Osteocyte (in vitro differentiated cells): Measurements from ENCODE around the gene DELE1. TPM values are rescaled to one million over a fixed set of nuclear protein-coding genes. Genes with fewer than 3 reads are reported as not detected.

Experiments used
- DNase-seq: peaks from one replicate; pipeline ENCODE4 v3.0.0; 2021; ENCODE audit warnings: mixed read lengths; ENCODE audit not compliant: unreplicated experiment; ENCODE audit errors: extremely low spot score
- H3K27ac Mint-ChIP-seq: one replicate; pipeline ENCODE4 v1.8.0; 2021; ENCODE audit warnings: mild to moderate bottlenecking, mixed read lengths; ENCODE audit not compliant: unreplicated experiment
- H3K27me3 Mint-ChIP-seq: one replicate; pipeline ENCODE4 v1.8.0; 2021; ENCODE audit warnings: mixed read lengths; ENCODE audit not compliant: unreplicated experiment
- H3K36me3 Mint-ChIP-seq: one replicate; pipeline ENCODE4 v1.8.0; 2021; ENCODE audit warnings: mixed read lengths; ENCODE audit not compliant: unreplicated experiment
- H3K4me1 Mint-ChIP-seq: one replicate; pipeline ENCODE4 v1.8.0; 2021; ENCODE audit warnings: mixed read lengths; ENCODE audit not compliant: unreplicated experiment
- H3K4me3 Mint-ChIP-seq: one replicate; pipeline ENCODE4 v1.8.0; 2021; ENCODE audit warnings: mild to moderate bottlenecking, moderate library complexity, mixed read lengths; ENCODE audit not compliant: unreplicated experiment
- H3K9me3 Mint-ChIP-seq: one replicate; pipeline ENCODE4 v1.8.0; 2021; ENCODE audit warnings: mixed read lengths; ENCODE audit not compliant: unreplicated experiment
- CTCF ChIP-seq: fragments of 200-600 bp; sonication (generic); IDR thresholded peaks from 2 replicates; pipeline ENCODE4 v1.5.0; 2021; ENCODE audit warnings: antibody characterized with exemption, mild to moderate bottlenecking, moderate library complexity
- total RNA-seq: library from RNA; stranded (reverse); gene quantifications from 2 replicates; pipeline ENCODE4 v1.2.1, GENCODE V29; 2021

Gene DELE1
- total RNA-seq, 1 donor from 2014 or later: 64.1 TPM

GRCh38 chr5:141878711-141879425, 44.8 kb upstream of the DELE1 start:
- peak; percentile 99 for TF ChIP-seq CTCF
- peak overlapping the region; percentile 66 for H3K4me3 Mint-ChIP-seq
- H3K27ac Mint-ChIP-seq: peak overlapping the region; percentile 58
- no peaks in the 10 kb centered on the region for H3K9me3 Mint-ChIP-seq
- no peaks in the 10 kb centered on the region for H3K36me3 Mint-ChIP-seq
- peak; percentile 93 for DNase-seq
- peaks cover 75% of the 10 kb centered on the region for H3K27me3 Mint-ChIP-seq
- H3K4me1 Mint-ChIP-seq: peaks cover 25% of the 10 kb centered on the region

- Mint-ChIP-seq H3K4me1 (peaks cover 25% of the 10 kb centered on the region), H3K27ac (no peak overlapping the region), H3K4me3 (no peak overlapping the region), H3K36me3 (no peaks in the 10 kb centered on the region), H3K27me3 (peaks cover 75% of the 10 kb centered on the region), H3K9me3 (no peaks in the 10 kb centered on the region)
- DNase-seq: no peak
- TF ChIP-seq CTCF: no peak
These were observed 44.3 kb upstream of the DELE1 start for GRCh38 chr5:141879426-141879759.

- peaks cover 75% of the 10 kb centered on the region for H3K27me3 Mint-ChIP-seq
- H3K4me3 Mint-ChIP-seq: no peak overlapping the region
- no peaks in the 10 kb centered on the region for H3K36me3 Mint-ChIP-seq
- H3K9me3 Mint-ChIP-seq: no peaks in the 10 kb centered on the region
- TF ChIP-seq CTCF: no peak
- no peak for DNase-seq
- H3K4me1 Mint-ChIP-seq: peaks cover 25% of the 10 kb centered on the region
- no peak overlapping the region for H3K27ac Mint-ChIP-seq
These were observed 43.5 kb upstream of the DELE1 start for GRCh38 chr5:141879941-141880738.

GRCh38 chr5:141880961-141881801, 42.5 kb upstream of the DELE1 start:
- no peak overlapping the region for H3K27ac Mint-ChIP-seq
- no peak overlapping the region for H3K4me3 Mint-ChIP-seq
- no peak for TF ChIP-seq CTCF
- no peaks in the 10 kb centered on the region for H3K9me3 Mint-ChIP-seq
- peaks cover 75% of the 10 kb centered on the region for H3K27me3 Mint-ChIP-seq
- no peaks in the 10 kb centered on the region for H3K36me3 Mint-ChIP-seq
- peak; percentile 74 for DNase-seq
- H3K4me1 Mint-ChIP-seq: peaks cover 21% of the 10 kb centered on the region
